DND-41 (cell line): Measurements from ENCODE around the gene JMJD8.
A peak's percentile ranks its signal among the peaks of the same experiment; 100 is the strongest.

Experiments
- ATAC-seq: fragments of 200-7000 bp; cut with Tn5 transposase; 3 replicates; pipeline ENCODE4 v1.9.1; 2021; ENCODE audit warnings: low read depth; ENCODE audit not compliant: insufficient read depth
- DNase-seq: peaks from one replicate; pipeline ENCODE4 v3.0.0-alpha.2; 2020
- H2AFZ ChIP-seq: 2 replicates; pipeline ENCODE4 v1.6.0; 2012; ENCODE audit warnings: low read depth, low read length
- H3K27ac ChIP-seq: 2 replicates; pipeline ENCODE4 v1.5.1; 2012; ENCODE audit warnings: low read length, inconsistent platforms
- H3K27me3 ChIP-seq: fragments of 200-600 bp; sonication (generic); 2 replicates; pipeline ENCODE4 v1.6.0; 2012; ENCODE audit warnings: low read length, mild to moderate bottlenecking, inconsistent platforms; ENCODE audit not compliant: insufficient read depth, poor library complexity
- H3K36me3 ChIP-seq: 2 replicates; pipeline ENCODE4 v1.5.1; 2012; ENCODE audit warnings: low read length, inconsistent platforms; ENCODE audit not compliant: insufficient read depth
- H3K4me1 ChIP-seq: 2 replicates; pipeline ENCODE4 v1.5.1; 2012; ENCODE audit warnings: mild to moderate bottlenecking, low read length; ENCODE audit not compliant: insufficient read depth
- H3K4me2 ChIP-seq: 2 replicates; pipeline ENCODE4 v1.6.0; 2012; ENCODE audit warnings: mild to moderate bottlenecking, moderate library complexity, low read length, inconsistent platforms; ENCODE audit not compliant: insufficient read depth
- H3K4me3 ChIP-seq, 2 experiments: fragments of 200-600 bp in 1 of 2; shearing (Covaris generic) in 1 of 2; 2 replicates each; pipeline ENCODE4 v1.5.1; 2012 to 2016; ENCODE audit warnings: inconsistent platforms in 2 of 2, low read length in 2 of 2, mild to moderate bottlenecking in 2 of 2, low read depth in 1 of 2, moderate library complexity in 1 of 2
- H3K79me2 ChIP-seq: 2 replicates; pipeline ENCODE4 v1.6.0; 2012; ENCODE audit warnings: low read length, inconsistent platforms; ENCODE audit not compliant: insufficient read depth
- H3K9ac ChIP-seq: 2 replicates; pipeline ENCODE4 v1.6.0; 2012; ENCODE audit warnings: low read depth, mild to moderate bottlenecking, inconsistent platforms, low read length, moderate library complexity
- H3K9me3 ChIP-seq: 2 replicates; pipeline ENCODE4 v1.5.1; 2012; ENCODE audit warnings: low read length, moderate library complexity, mild to moderate bottlenecking, inconsistent platforms; ENCODE audit not compliant: insufficient read depth, severe bottlenecking
- H4K20me1 ChIP-seq: 2 replicates; pipeline ENCODE4 v1.6.0; 2012; ENCODE audit warnings: low read length; ENCODE audit not compliant: insufficient read depth
- EZH2 ChIP-seq: IDR thresholded peaks from 3 replicates; pipeline ENCODE4 v1.6.1; 2012; ENCODE audit warnings: borderline replicate concordance, low read depth, mild to moderate bottlenecking, moderate library complexity, low read length, inconsistent platforms; ENCODE audit not compliant: severe bottlenecking
- TF ChIP-seq, protein P1 (sequence below): IDR thresholded peaks from 2 replicates; pipeline ENCODE4 v1.5.1; 2012; ENCODE audit warnings: borderline replicate concordance, low read length, moderate library complexity, mild to moderate bottlenecking; ENCODE audit not compliant: poor library complexity, severe bottlenecking; ENCODE audit errors: extremely low read depth

JMJD8 gene

DNA sequence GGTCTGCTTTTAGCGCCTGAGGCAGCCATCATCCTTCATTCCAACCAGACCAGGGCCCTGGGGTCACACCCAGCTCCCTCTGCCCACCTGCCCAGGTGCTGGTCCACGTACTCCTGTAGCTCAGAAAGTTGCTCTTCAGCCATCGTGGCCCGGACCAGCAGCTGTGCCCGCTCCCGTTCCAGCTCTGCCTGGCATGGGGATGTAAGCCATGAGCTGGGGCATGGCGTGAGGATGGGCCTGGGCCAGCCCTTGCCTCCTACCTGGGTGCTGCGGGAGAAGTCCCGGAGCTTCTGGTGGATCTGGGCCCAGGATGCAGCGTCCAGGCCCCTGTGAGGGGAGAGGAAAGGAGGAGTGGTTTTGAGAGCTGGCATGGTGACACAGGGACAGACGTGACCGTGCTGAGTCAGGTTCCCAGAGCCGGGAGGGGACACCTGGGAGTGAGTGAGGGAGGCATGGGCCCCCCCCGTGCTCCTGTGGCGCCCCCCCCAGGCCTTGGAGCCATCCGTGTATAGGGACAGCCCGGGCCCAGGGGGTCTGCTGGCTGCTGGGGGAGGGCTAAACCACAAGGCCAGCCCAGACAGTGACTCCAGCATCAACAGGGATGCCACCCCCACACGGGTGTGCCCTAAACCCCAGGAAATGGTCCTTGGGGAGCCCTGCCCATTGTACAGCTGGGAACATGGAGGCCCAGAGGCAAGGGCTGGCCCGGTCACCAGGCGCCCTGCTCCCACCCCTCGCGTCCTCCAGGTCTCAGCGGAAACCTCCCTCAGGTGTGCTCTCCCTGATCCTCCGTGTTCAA is 38.9 kb upstream of the JMJD8 start:
- no peak overlapping the region for H3K4me3 ChIP-seq
- peaks cover 49% of the 10 kb centered on the region for H4K20me1 ChIP-seq
- H3K27ac ChIP-seq, result no peak overlapping the region
- peaks cover 6% of the 10 kb centered on the region for H3K27me3 ChIP-seq
- no peak overlapping the region for H3K4me2 ChIP-seq
- no peak overlapping the region for H2AFZ ChIP-seq
- no peak overlapping the region for H3K9ac ChIP-seq
- H3K9me3 ChIP-seq, result no peaks in the 10 kb centered on the region
- DNase-seq (no peak), ATAC-seq (no peak)
- peaks cover 56% of the 10 kb centered on the region for H3K4me1 ChIP-seq
- H3K36me3 ChIP-seq, result peaks cover 3% of the 10 kb centered on the region; the same call in 1 of the 2 replicates
- TF ChIP-seq, protein P1, sequence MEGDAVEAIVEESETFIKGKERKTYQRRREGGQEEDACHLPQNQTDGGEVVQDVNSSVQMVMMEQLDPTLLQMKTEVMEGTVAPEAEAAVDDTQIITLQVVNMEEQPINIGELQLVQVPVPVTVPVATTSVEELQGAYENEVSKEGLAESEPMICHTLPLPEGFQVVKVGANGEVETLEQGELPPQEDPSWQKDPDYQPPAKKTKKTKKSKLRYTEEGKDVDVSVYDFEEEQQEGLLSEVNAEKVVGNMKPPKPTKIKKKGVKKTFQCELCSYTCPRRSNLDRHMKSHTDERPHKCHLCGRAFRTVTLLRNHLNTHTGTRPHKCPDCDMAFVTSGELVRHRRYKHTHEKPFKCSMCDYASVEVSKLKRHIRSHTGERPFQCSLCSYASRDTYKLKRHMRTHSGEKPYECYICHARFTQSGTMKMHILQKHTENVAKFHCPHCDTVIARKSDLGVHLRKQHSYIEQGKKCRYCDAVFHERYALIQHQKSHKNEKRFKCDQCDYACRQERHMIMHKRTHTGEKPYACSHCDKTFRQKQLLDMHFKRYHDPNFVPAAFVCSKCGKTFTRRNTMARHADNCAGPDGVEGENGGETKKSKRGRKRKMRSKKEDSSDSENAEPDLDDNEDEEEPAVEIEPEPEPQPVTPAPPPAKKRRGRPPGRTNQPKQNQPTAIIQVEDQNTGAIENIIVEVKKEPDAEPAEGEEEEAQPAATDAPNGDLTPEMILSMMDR, result no peak
- TF ChIP-seq EZH2, result no peak
- no peaks in the 10 kb centered on the region for H3K79me2 ChIP-seq

DNA sequence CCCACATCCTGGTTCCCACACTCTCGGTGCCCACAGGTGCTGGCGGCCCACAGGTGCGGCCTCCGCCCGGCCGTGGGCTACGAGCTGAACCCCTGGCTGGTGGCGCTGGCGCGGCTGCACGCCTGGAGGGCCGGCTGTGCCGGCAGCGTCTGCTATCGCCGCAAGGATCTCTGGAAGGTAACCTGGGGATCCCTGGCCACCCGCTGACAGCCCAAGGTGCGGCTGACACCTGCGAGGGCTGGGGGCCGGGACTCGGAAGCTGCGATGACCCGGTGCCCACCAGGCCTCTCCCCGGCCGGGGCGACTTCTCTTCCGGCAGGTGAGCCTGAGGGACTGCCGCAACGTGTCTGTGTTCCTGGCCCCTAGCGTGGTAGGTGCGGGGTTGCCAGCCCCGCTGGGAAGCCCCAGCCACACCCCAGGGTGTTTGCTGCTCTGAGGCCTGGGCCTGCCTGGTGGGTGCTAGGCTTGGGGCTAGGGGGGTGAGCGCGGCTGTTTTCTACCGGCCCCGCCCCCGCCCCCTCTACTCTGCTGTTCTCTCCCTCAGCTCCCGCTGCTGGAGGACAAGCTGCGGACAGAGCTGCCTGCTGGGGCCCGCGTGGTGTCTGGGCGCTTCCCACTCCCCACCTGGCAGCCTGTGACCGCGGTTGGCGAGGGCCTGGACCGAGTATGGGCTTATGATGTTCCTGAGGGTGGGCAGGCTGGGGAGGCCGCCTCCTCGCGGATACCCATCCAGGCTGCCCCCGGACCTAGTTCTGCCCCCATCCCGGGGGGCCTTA is 37.8 kb upstream of the JMJD8 start:
- DNase-seq, result peak; percentile 30
- Histone ChIP-seq H3K4me3 (peak overlapping the region in 1 of 2 experiments; percentile 67; a peak in 2 of 4 replicates), H3K4me1 (peaks cover 56% of the 10 kb centered on the region), H2AFZ (no peak overlapping the region), H3K27ac (peak overlapping the region; percentile 79), H3K4me2 (peak overlapping the region; percentile 86), H3K79me2 (peaks cover under 1% of the 10 kb centered on the region), H3K9ac (peak overlapping the region; percentile 79), H3K9me3 (no peaks in the 10 kb centered on the region), H3K27me3 (peaks cover 6% of the 10 kb centered on the region), H3K36me3 (peaks cover 5% of the 10 kb centered on the region; the same call in 1 of the 2 replicates), H4K20me1 (peaks cover 57% of the 10 kb centered on the region)
- no peak; the same call in 1 of the 3 replicates for ATAC-seq
- TF ChIP-seq EZH2, result no peak
- TF ChIP-seq, protein P1, result no peak

DNA sequence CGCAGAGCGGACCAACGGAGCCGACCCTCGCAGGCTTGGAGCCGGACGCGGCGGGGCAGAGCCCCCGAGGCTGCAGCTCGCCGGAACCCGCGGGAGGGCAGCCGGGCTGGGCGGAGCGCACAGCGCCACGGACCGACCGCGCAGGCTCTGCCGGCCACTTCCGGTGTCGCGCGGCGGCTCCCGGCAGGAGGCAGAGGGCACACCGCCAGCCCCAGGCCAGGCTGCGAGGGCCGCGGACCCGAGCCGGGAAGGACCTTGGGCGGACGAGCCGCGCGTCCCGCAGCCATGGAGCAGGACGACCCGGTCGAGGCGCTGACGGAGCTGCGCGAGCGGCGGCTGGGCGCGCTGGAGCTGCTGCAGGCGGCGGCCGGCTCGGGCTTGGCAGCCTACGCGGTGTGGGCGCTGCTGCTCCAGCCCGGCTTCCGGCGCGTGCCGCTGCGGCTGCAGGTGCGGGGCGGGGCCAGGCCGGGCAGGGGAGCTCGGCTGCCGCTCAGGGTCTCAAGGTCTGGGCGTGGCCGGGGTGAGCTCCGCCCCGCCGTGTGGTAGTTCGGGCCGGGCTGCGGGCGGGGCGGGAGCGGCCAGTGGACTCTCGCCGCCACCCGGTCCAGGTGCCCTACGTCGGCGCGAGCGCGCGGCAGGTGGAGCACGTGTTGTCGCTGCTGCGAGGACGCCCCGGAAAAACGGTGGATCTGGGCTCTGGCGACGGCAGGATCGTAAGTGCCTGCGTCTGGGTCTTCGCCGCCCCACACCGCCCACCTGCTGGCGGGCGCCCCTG is 37.0 kb upstream of the JMJD8 start, which contains the start of gene ANTKMT:
Gene ANTKMT, plus strand, starts transcription at position 157 of the 775 bp plus-strand sequence. Its CDS starts 129 bp downstream, at position 286.
- DNase-seq (peak; percentile 81), ATAC-seq (peak; percentile 68)
- H3K4me2 ChIP-seq, result peak within 1 kb of the TSS; percentile 86
- TF ChIP-seq EZH2, result no peak
- TF ChIP-seq, protein P1, result no peak
- peaks cover 7% of the 10 kb centered on the region for H3K79me2 ChIP-seq
- H3K4me3 ChIP-seq, result peak within 1 kb of the TSS; percentile 28 to 67; a peak in 3 of 4 replicates
- H3K36me3 ChIP-seq, result peaks cover 12% of the 10 kb centered on the region; the same call in 1 of the 2 replicates
- peaks cover 57% of the 10 kb centered on the region for H3K4me1 ChIP-seq
- peak within 1 kb of the TSS; percentile 79 for H3K9ac ChIP-seq
- peak within 1 kb of the TSS; percentile 67 for H2AFZ ChIP-seq
- peaks cover 60% of the 10 kb centered on the region for H4K20me1 ChIP-seq
- H3K27ac ChIP-seq, result peak within 1 kb of the TSS; percentile 79
- no peaks in the 10 kb centered on the region for H3K9me3 ChIP-seq
- peaks cover 6% of the 10 kb centered on the region for H3K27me3 ChIP-seq
